SKM-1 treated with dmso at 0.1 percent for 144 hours (cell line): ENCODE data around the gene HIKESHI.
"Not testable (repeated sequence)": the region's sequence is repeated elsewhere in the genome, so short reads cannot be mapped to it uniquely, and the experiment has no call there.

Experiments
- DNase-seq: peaks from one replicate; lab custom pipeline; 2025; ENCODE audit not compliant: unreplicated experiment; lab: John Stamatoyannopoulos, UW

Gene HIKESHI

GRCh38 chr11:86292912-86293616 is 9.0 kb upstream of the HIKESHI start:
- DNase-seq, result no peak

DNA sequence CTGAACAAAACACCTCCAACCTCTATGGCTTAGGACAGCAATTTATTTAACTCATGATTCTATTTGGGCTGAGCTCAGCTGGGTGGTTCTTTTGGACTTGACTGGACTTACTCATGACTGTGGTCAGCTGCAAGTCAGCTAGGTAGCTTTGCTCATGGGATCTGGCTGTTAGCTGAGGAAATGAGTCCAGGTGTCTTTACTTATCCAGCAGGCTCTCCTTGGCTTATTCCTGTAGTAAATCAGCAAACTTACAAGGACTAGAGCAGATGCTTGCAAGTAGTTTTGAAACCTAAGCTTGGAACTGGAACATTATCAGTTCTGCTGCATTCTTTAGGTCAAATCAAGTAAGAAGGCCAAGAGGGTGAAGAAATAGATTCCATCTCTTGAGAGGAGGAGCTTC is 8.0 kb upstream of the HIKESHI start:
- no peak for DNase-seq

DNA sequence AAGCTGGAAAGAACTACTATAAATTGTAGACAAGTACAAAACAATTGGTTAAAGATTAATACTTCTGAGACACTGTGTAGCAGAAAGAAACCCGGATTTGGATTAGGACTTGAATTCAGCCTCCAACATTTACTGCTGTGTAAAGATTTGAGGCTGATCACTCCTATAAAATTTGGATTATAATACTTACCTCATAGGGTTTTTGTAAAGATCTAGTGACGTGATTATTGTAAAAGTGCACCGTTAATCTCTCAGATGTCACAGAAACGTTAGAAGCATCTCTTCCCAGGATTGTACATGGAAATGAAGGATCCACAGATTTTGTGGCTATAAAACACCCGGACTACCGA is 323 bp upstream of the HIKESHI start:
- no peak for DNase-seq

DNA sequence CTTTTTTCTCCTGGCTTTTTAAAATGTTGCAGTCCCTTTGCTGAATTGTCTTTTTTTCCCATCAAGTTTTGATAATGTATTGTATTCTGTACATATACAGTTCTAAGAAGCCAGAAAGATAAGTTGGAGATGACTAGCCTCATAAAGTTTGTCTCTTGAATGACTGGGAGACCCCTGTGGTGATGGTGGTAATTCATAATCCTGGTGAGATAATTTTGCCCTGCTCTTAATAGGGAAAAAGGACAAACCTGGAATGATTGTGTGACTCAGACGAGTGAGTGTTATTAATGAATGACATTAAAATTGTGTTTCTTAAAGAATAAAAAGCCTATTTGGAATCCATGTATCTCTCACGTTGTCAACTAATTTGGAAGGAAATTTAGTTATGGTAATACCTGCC is 1.2 kb downstream of the HIKESHI start:
- no peak for DNase-seq

- not testable (repeated sequence) for DNase-seq
Observed at GRCh38 chr11:86308710-86309109, 6.7 kb downstream of the HIKESHI start.

GRCh38 chr11:86313793-86314192 is 11.8 kb downstream of the HIKESHI start:
- DNase-seq, result no peak

GRCh38 chr11:86314636-86315035 is 12.6 kb downstream of the HIKESHI start:
- DNase-seq, result no peak

DNA sequence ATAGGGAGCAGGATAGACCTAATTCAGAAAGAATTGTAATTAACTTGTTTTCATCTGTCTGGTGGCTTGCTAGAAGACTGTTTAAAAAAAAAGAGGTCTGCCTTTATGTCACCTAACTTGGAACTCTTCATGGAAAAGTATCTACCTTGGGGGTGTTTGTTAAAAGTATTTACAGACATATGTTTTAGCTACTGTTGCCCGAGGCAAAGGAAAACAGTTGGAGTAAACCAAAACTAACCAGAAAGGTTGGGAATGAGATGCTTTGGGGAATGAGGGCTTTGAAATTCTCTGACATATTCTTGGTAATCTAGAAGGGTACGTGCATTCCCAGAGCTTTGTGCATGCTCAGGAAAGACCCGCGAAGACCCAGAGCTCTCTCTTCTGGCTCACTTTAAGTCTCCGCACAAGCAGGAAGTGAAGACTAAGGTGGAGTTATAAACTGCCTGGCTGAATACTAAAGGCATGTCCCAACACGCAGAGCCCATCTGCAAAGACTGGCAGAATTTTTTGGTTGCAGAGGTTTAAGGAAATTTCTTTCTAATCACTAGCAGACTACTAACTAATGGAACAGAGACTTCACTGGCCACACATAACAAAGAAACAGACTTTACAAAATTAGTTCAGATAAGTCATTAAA is 33.2 kb downstream of the HIKESHI start:
- DNase-seq, result no peak

DNA sequence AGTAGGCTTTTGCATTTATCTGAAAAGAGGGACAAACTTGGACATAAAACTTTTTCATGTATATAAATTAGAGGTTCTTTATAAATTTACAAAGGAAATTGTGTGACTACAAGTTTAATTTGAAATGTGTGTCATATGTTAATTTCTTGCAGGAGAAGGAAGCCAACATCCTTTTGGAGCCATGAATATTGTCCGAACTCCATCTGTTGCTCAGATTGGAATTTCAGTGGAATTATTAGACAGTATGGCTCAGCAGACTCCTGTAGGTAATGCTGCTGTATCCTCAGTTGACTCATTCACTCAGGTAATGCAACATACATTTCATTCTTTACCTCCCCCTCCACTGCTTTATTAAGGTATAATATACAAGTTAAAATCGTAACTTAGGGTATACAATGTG is 35.2 kb downstream of the HIKESHI start:
- no peak for DNase-seq

GRCh38 chr11:86341382-86341781 is 39.3 kb downstream of the HIKESHI start:
- no peak for DNase-seq

DNA sequence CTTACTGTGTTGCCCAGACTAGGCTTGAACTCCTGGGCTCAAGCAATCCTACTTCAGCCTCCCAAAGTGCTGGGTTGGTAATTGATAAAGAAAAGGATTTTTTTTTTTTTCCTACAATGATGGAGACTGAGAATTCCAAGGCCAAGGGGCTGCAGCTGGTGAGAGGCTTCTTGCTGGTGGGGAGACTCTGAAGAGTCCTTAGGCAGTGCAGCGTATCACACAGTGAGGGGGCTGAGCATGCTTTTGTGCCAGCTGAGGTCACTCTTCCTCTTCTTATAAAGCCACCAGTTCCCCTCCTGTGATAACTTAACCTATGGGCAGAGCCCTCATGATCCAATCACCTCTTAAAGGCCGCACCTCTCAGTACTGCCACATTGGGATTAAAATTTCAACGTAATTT is 44.5 kb downstream of the HIKESHI start:
- DNase-seq, result no peak

- no peak for DNase-seq
Observed at GRCh38 chr11:86355256-86355655, 53.2 kb downstream of the HIKESHI start.

- DNase-seq, result not testable (repeated sequence)
Observed at GRCh38 chr11:86357412-86357811, 55.4 kb downstream of the HIKESHI start.

- DNase-seq, result no peak
Observed at GRCh38 chr11:86358720-86359119, 56.7 kb downstream of the HIKESHI start.

DNA sequence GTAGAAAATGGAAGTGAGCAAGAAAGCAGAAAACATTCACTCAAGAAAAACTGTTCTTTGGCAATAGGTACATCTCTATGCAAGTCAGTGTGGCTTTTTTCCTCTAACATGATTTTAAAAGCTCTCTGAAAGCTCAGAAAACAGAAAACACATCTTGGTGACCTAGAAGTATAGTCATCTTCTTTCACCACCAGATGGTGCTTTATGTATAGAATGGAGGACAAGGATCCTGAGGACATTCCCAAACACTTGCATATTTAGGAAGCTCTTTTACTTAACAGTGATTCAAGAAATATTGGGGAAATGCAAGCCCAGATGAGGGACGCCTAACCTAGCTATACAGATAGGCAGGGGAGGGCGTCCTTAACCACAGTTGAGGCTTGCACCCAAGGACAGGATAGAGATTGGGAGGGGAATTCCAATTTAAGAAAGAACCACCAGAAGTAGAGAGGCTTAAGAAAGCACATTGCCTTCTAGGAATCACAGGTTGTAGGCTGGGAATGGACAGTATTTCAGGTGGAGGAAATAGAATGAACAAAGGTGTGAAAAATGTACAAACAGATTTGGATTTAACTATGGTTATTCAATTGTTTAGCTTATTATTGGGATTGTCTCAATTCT is 58.8 kb downstream of the HIKESHI start:
- DNase-seq, result no peak

GRCh38 chr11:86363424-86363823 is 61.4 kb downstream of the HIKESHI start:
- DNase-seq, result no peak

GRCh38 chr11:86365546-86365945 is 63.5 kb downstream of the HIKESHI start:
- DNase-seq, result no peak

DNA sequence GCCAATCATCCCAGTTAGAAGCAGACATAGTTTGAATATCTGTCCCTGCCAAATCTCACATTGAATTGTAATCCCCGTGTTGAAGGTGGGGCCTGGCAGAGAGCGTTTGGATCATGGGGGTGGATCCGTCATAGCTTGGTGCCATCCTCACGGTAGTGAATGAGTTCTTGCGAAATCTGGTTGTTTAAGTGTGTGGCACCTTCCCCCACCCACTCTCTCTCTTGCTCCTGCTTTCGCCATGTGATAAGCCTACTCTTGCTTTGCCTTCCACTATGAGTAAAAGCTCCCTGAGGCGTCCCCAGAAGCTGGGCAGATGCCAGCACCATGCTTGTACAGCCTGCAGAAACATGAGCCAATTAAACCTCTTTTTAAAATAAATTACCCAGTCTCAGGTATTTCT is 67.6 kb downstream of the HIKESHI start:
- no peak for DNase-seq

DNA sequence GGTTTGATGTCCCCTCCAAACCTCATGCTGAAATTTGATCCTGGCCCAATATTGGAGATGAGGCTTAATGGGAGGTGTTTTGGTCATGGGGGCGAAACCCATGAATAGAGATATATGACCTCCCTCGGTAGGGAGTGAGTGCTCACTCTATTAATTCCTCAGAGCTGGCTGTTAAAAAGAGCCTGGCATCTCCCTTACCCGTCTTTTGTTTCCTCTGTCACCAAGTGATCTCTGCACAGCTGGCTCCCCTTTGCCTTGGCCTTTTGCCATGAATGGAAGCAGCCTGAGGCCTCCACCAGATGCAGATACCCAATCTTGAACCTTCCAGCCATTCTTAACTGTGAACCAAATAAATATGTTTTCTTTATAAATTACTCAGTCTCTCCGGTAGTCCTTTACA is 68.1 kb downstream of the HIKESHI start:
- no peak for DNase-seq

- DNase-seq, result no peak
Observed at GRCh38 chr11:86370922-86371594, 69.0 kb downstream of the HIKESHI start.

GRCh38 chr11:86372041-86372440 is 70.0 kb downstream of the HIKESHI start:
- no peak for DNase-seq

- DNase-seq, result no peak
Observed at GRCh38 chr11:86372586-86372985, 70.5 kb downstream of the HIKESHI start.
